HG02885 (cell line): Measurements from ENCODE around the gene ABCC6.

Experiments
- ATAC-seq: cut with Tn5 transposase; IDR thresholded peaks from one replicate; pipeline ENCODE4 v1.9.1; 2021; ENCODE audit warnings: mild to moderate bottlenecking; ENCODE audit not compliant: unreplicated experiment, poor library complexity

Gene ABCC6

DNA sequence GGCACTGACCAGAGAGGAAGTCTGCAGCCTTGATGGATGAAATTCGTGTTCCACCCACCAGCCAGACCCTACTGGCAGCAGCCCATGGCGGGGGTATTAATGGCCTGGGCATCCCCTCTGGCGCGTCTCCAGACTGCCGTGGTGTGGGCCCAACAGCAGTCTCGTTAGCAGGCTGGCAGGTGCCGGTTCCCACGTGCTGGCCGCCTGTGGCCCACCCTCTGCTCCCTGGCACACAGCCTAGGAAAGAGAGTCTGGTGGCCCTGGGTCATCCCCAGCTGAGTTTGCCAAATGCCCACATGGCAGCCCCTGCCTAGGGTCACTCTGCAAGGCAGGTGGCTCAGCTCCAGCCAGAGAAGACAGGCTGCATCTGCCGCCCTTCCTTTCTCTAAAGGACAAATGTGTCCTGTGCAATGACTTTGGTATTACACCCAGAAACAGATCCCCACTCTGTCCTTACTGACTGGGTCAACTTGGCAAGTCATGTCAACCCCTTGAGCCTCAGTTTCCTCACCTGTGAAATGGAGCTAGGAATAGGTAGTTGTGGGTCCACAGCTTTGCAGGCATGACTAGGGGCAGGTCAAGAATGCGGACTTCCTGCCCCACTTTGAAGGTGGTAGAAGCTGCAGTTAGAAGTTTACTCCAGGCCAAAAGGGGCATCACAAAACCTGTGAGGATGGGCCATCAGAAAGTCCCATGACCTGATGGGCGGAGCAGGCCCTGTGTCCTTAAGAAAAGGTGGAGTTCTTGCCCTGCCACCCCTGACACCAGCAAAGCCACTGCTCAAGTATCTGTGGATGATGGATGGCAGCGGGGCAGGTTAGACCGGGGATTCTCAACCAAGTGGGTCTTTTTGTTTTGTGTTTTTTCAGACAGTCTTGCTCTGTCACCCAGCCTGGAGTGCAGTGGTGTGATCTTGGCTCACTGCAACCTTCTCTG lies 76.6 kb downstream of the ABCC6 start:
- no peak for ATAC-seq

DNA sequence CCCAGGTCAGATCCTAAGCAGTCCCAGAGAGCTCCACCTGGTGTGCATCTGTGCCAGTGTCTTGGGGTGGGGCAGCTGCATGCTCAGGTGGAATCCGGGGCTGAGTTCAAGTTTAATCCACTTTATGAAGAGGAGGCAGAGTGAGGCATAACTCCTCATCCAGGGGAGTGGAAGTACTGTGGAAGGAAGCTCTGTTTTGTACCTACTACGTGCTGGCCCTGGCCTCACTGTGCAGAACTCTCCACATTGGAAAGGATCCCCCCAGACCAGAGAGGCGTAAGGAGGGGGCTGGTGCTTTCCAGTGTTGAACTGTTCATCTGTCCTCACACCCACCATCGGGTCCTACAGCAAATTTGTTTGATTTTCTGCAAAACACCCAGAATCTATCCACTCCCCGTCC lies 78.0 kb downstream of the ABCC6 start:
- no peak for ATAC-seq

- no peak for ATAC-seq
These were observed 78.9 kb downstream of the ABCC6 start for GRCh38 chr16:16144416-16144815.

DNA sequence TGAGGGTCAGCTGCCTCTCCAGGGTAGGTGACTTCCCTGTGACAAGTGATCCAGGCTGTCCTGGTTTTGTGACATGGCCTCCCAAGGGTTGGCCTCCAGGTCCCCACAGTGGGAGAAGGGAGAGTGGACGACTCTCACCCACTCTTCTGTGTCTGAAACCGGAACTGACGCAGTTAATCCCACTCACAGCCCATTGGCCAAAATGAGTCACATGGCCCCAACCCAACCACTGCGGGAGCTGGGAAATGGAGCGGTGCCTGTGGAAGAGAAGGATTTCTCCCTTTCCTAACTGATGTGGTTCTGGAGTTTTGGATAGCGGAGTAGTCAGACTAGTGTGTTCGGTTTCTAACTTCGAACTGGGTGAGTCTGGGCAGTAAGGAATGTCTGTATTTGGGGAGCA lies 79.4 kb downstream of the ABCC6 start:
- no peak for ATAC-seq

GRCh38 chr16:16143038-16143763 lies 80.1 kb downstream of the ABCC6 start:
- no peak for ATAC-seq

DNA sequence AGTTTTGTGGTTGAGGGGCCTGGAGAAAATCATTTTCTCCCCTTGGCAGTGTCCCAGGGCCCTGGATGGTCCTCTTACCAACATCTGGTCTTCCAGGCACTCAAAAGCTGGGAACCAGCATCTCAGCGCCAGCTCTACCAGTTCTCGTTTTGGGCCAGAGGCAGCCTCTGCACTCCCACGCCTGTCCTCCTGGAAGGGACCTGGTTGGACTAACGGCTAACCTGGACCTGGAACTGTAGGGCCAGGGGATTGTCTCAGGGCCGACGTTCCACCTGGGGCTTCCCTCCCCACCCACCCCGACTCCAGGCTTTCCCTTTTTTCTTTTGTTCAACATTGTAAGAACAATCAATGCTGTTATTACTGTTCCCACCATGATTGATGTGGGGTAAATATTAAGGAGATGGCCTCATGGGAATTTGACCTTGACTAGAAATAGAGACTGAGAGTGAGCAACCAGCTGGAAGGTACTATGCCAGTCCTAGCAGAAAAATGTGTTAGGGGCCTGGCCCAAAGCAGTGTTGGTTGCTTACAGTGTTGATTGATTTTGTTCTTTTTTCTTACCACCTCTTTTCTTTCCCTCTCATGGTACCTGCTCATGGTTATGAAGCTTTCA lies 81.4 kb downstream of the ABCC6 start:
- no peak for ATAC-seq

DNA sequence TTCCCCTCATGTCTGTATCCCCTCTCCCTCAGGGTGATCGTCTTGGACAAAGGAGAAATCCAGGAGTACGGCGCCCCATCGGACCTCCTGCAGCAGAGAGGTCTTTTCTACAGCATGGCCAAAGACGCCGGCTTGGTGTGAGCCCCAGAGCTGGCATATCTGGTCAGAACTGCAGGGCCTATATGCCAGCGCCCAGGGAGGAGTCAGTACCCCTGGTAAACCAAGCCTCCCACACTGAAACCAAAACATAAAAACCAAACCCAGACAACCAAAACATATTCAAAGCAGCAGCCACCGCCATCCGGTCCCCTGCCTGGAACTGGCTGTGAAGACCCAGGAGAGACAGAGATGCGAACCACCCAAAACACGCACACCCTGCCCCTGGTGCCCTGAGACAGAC lies 82.2 kb downstream of the ABCC6 start:
- no peak for ATAC-seq

DNA sequence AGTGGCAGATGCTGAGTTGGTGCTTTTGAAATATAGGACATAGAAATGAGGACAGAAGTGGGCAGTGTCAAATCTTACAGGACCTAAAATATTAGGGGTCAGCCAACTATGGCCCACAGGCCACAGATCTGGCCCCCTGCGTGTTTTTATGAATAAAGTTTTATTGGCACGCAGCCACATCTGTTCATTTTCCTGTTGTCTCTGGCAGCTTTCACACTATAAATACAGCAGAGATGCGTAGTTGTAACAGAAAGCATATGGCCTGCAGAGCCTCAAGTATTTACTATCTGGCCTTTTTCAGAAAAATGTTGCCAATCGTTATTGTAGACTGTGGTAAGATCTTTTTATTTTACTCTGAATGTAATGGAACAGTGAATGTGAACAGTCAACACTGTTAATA lies 82.8 kb downstream of the ABCC6 start:
- ATAC-seq, result no peak

GRCh38 chr16:16139806-16140205 lies 83.5 kb downstream of the ABCC6 start:
- no peak for ATAC-seq

- ATAC-seq, result no peak
These were observed 84.2 kb downstream of the ABCC6 start for GRCh38 chr16:16139061-16139460.

GRCh38 chr16:16138034-16138635 lies 85.2 kb downstream of the ABCC6 start:
- no peak for ATAC-seq

GRCh38 chr16:16137110-16137509 lies 86.2 kb downstream of the ABCC6 start:
- no peak for ATAC-seq

- ATAC-seq, result no peak
These were observed 86.7 kb downstream of the ABCC6 start for GRCh38 chr16:16136588-16136987.

GRCh38 chr16:16133943-16134604 lies 89.2 kb downstream of the ABCC6 start:
- ATAC-seq, result no peak

DNA sequence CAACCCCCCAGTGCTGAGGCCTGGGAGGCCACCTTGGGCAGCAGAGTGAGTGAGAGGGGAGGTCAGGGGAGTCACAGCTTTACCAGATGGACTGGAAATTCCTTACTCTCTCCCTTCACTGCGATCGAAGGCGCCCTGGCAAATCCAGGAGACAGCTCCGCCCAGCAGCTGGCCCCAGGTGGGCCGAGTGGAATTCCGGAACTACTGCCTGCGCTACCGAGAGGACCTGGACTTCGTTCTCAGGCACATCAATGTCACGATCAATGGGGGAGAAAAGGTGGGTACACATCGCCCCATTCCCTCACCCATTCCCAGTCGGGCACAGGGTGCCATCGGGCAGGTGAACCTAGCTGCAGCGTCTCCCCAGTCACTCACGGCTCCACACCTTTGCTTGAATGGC lies 91.6 kb downstream of the ABCC6 start:
- ATAC-seq, result no peak

- no peak for ATAC-seq
These were observed 92.1 kb downstream of the ABCC6 start for GRCh38 chr16:16131204-16131603.

- no peak for ATAC-seq
These were observed 95.7 kb downstream of the ABCC6 start for GRCh38 chr16:16127469-16128116.

DNA sequence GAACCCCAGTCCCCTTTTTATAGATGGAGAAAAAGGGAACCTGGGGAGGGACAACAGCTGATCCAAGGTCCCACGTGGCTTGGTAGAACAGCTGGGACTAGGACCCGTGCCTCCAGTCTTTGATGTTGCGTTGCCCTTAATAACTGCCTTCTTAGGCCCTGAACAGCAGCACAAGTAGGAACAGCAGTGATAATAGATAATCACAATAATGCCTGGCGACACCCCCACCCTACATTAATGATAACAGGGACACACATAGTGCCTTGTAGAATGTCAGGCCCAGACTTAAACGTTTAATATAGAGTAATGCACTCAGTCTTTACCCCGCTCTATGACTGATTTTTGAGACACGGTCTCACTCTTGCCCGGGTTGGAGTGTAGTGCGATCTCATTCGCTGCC lies 96.4 kb downstream of the ABCC6 start:
- no peak for ATAC-seq

GRCh38 chr16:16124974-16125373 lies 98.3 kb downstream of the ABCC6 start:
- no peak for ATAC-seq

DNA sequence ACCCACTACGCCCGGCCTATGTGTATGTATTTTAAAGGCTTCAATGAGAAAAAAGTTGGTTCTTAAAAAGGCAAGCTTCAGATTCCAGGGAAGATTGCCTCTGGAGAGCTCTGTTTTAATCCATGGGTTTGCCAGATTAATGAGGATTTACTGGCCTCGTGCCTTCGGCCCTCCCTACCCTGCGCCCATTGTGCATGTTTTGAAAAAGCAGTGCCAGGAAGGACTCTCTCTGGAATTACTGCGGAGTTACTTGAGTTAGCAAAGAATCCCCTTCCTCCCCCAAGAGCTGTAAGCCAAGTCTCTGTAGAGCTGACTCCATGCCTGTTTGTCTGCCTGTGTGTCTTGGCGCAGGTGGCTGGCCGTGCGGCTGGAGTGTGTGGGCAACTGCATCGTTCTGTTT lies 98.9 kb downstream of the ABCC6 start:
- no peak for ATAC-seq
